NT2/D1 (cell line): ENCODE results near the gene ZFYVE21.

ENCODE experiments used
- YY1 ChIP-seq: IDR thresholded peaks from 2 replicates; pipeline ENCODE4 v1.6.1; 2011; ENCODE audit not compliant: insufficient read length, insufficient read depth
- ZNF274 ChIP-seq: IDR thresholded peaks from 2 replicates; pipeline ENCODE4 v1.6.1; 2011; ENCODE audit warnings: mild to moderate bottlenecking, low read depth, low read length

DNA sequence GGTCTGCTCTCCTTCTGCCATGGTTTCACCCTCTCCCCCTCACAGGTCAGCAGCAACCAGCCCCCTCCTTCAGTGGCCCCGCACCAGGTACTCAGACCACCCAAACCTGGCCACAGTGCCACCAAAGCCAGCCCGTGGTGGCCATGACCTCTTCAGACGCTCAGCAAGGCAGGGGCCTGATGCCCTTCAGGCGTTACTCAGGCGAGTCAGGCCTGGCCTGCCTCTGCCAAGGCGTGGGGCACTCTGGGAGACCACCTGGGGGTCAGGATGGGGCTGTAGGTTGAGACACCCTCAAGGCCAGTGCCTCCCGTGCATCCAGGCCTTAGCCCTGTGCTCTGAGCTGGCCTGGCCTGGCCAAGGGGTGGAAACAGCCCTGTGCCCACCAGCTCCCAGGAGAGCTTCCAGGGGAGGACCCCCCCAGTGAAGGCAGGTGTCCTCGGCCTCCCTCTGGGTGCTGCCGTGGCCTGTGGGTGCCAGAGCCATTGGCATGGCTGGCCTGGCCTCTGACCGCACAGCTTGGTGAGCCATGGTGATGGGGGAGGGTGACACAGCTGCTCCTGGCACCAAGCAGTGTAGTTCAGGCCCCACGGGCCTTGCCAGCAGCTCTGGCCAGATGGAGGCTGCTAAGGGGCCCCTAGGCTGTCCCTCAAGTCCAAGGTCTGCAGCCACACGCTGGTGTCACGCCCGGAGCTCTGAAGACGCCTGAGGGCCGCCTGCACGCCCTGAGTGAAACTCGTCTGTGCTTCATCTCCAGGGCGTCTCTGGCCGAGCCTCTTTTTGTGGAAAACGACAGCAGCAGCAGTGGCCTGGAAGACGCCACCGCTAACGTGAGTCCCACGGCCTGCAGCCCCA, 15.5 kb upstream of the ZFYVE21 start:
- no peak for TF ChIP-seq ZNF274
- no peak for TF ChIP-seq YY1
